GM23338 (cell line): ENCODE measurements around the gene BEND7. TPM values are rescaled to one million over a fixed set of nuclear protein-coding genes. Genes with fewer than 3 reads are reported as not detected.

ENCODE experiments used
- ATAC-seq: fragments of 200-7000 bp; cut with Tn5 transposase; 3 replicates; pipeline ENCODE4 v1.9.1; 2020
- DNase-seq: peaks from one replicate; pipeline ENCODE4 v3.0.0-alpha.2; 2015; ENCODE audit warnings: low spot score
- H2AFZ ChIP-seq: fragments of 200-600 bp; sonication (generic); 2 replicates; pipeline ENCODE4 v1.8.0; 2016; ENCODE audit warnings: antibody characterized with exemption, mild to moderate bottlenecking, moderate library complexity
- H3F3A ChIP-seq: fragments of 200-600 bp; sonication (generic); replicated peaks from 2 replicates; pipeline ENCODE4 v1.8.0; 2017; ENCODE audit warnings: antibody characterized with exemption, mixed run types, low read depth
- H3K27ac ChIP-seq: fragments of 200-600 bp; sonication (generic); 2 replicates; pipeline ENCODE4 v1.6.1; 2016; ENCODE audit warnings: low read depth
- H3K27me3 ChIP-seq: fragments of 200-600 bp; sonication (generic); 2 replicates; pipeline ENCODE4 v1.8.0; 2016; ENCODE audit warnings: mild to moderate bottlenecking, mixed run types, moderate library complexity; ENCODE audit not compliant: insufficient read depth
- H3K36me3 ChIP-seq: fragments of 200-600 bp; sonication (generic); 2 replicates; pipeline ENCODE4 v1.8.0; 2016; ENCODE audit warnings: mild to moderate bottlenecking; ENCODE audit not compliant: insufficient read depth
- H3K4me1 ChIP-seq: fragments of 200-600 bp; sonication (generic); 2 replicates; pipeline ENCODE4 v1.8.0; 2016; ENCODE audit warnings: mild to moderate bottlenecking, moderate library complexity; ENCODE audit not compliant: insufficient read depth
- H3K4me2 ChIP-seq: fragments of 200-600 bp; sonication (generic); 2 replicates; pipeline ENCODE4 v1.7.1; 2017; ENCODE audit warnings: mixed run types
- H3K4me3 ChIP-seq: fragments of 200-600 bp; sonication (generic); 2 replicates; pipeline ENCODE4 v1.6.1; 2016; ENCODE audit warnings: mixed run types
- H3K79me2 ChIP-seq: fragments of 200-600 bp; sonication (generic); replicated peaks from 2 replicates; pipeline ENCODE4 v1.8.0; 2017; ENCODE audit warnings: mild to moderate bottlenecking; ENCODE audit not compliant: insufficient read depth
- H3K9me2 ChIP-seq: fragments of 200-600 bp; sonication (generic); 2 replicates; pipeline ENCODE4 v1.8.0; 2017; ENCODE audit not compliant: insufficient read depth
- H4K20me1 ChIP-seq: fragments of 200-600 bp; sonication (generic); replicated peaks from 2 replicates; pipeline ENCODE4 v1.8.0; 2017; ENCODE audit warnings: mild to moderate bottlenecking; ENCODE audit not compliant: insufficient read depth
- H3K27ac Mint-ChIP-seq: 2 replicates; pipeline ENCODE4 v1.8.0; 2020; ENCODE audit warnings: inconsistent platforms, mild to moderate bottlenecking, moderate library complexity, mixed read lengths
- H3K27me3 Mint-ChIP-seq: 3 replicates; pipeline ENCODE4 v1.8.0; 2022; ENCODE audit warnings: low read depth, mild to moderate bottlenecking, moderate library complexity, mixed read lengths, inconsistent platforms; ENCODE audit not compliant: insufficient read depth, poor library complexity
- H3K36me3 Mint-ChIP-seq: 3 replicates; pipeline ENCODE4 v1.8.0; 2021; ENCODE audit warnings: low read depth, mild to moderate bottlenecking, inconsistent platforms, moderate library complexity, mixed read lengths
- H3K4me1 Mint-ChIP-seq: 3 replicates; pipeline ENCODE4 v1.8.0; 2020; ENCODE audit warnings: mild to moderate bottlenecking, inconsistent platforms, mixed read lengths
- H3K4me3 Mint-ChIP-seq: 3 replicates; pipeline ENCODE4 v1.8.0; 2021; ENCODE audit warnings: moderate library complexity, mild to moderate bottlenecking, inconsistent platforms, mixed read lengths
- H3K9me3 Mint-ChIP-seq: 3 replicates; pipeline ENCODE4 v1.8.0; 2020; ENCODE audit warnings: moderate library complexity, mild to moderate bottlenecking, inconsistent platforms, mixed read lengths
- CREB1 ChIP-seq: fragments of 250-450 bp; sonication (Bioruptor Pico); IDR thresholded peaks from 2 replicates; pipeline ENCODE4 v1.5.0; 2020; ENCODE audit warnings: low read depth, mild to moderate bottlenecking, moderate library complexity
- EZH2 ChIP-seq: fragments of 200-600 bp; sonication (generic); IDR thresholded peaks from one replicate; pipeline ENCODE4 v1.8.0; 2017; ENCODE audit warnings: antibody characterized with exemption, mild to moderate bottlenecking, low read depth; ENCODE audit not compliant: unreplicated experiment
- EZH2phosphoT487 ChIP-seq: fragments of 200-600 bp; sonication (generic); IDR thresholded peaks from one replicate; pipeline ENCODE4 v1.8.1; 2018; ENCODE audit warnings: antibody characterized with exemption; ENCODE audit not compliant: unreplicated experiment
- JUNB ChIP-seq: IDR thresholded peaks from one replicate; pipeline ENCODE4 v1.6.1; 2016; ENCODE audit warnings: antibody characterized with exemption; ENCODE audit not compliant: unreplicated experiment
- NANOG ChIP-seq: IDR thresholded peaks from 2 replicates; pipeline ENCODE4 v1.6.1; 2016; ENCODE audit warnings: antibody characterized with exemption, borderline replicate concordance
- POLR2AphosphoS5 ChIP-seq: IDR thresholded peaks from 2 replicates; pipeline ENCODE4 v1.6.1; 2016; ENCODE audit warnings: antibody characterized with exemption, low read depth
- REST ChIP-seq: IDR thresholded peaks from one replicate; pipeline ENCODE4 v1.6.1; 2018; ENCODE audit warnings: antibody characterized with exemption; ENCODE audit not compliant: unreplicated experiment
- STAT1 ChIP-seq: IDR thresholded peaks from one replicate; pipeline ENCODE4 v1.6.1; 2016; ENCODE audit warnings: antibody characterized with exemption; ENCODE audit not compliant: unreplicated experiment
- ZNF114 ChIP-seq: fragments of 250-450 bp; sonication (Bioruptor Pico); IDR thresholded peaks from 2 replicates; pipeline ENCODE4 v1.5.0; 2020; ENCODE audit warnings: mild to moderate bottlenecking, moderate library complexity
- ZNF331 ChIP-seq: fragments of 250-450 bp; sonication (Bioruptor Pico); IDR thresholded peaks from 2 replicates; pipeline ENCODE4 v1.5.0; 2020; ENCODE audit warnings: low read depth, mild to moderate bottlenecking, moderate library complexity
- ZNF462 ChIP-seq: fragments of 250-450 bp; sonication (Bioruptor Pico); IDR thresholded peaks from 2 replicates; pipeline ENCODE4 v1.5.0; 2020; ENCODE audit warnings: mild to moderate bottlenecking, moderate library complexity
- polyA plus RNA-seq: library from polyadenylated mRNA; unstranded; fragments of >200 nt; fragmentation: Nextera tagmentation; extraction: Ambion mirVana; gene quantifications from 2 replicates; pipeline ENCODE4 v1.2.1, GENCODE V29; 2016
- total RNA-seq: library from RNA; depleted of rRNA; stranded (reverse); fragments of >200 nt; shearing (Covaris generic); gene quantifications from 2 replicates; pipeline ENCODE4 v1.2.3, GENCODE V29; 2014
- TF ChIP-seq, protein P1 (sequence below), 2 experiments: fragments of 200-600 bp in 1 of 2; sonication (generic) in 1 of 2; conservative IDR thresholded peaks; 2 replicates each; pipeline versions ENCODE4 v1.5.1 to v1.6.1; 2016 to 2017; ENCODE audit warnings: antibody characterized with exemption in 2 of 2, low read depth in 2 of 2, mild to moderate bottlenecking in 2 of 2, moderate library complexity in 1 of 2

The BEND7 gene
- total and polyA plus RNA-seq, 2 experiments from 2014 or later: 3.1 to 9.6 TPM

DNA sequence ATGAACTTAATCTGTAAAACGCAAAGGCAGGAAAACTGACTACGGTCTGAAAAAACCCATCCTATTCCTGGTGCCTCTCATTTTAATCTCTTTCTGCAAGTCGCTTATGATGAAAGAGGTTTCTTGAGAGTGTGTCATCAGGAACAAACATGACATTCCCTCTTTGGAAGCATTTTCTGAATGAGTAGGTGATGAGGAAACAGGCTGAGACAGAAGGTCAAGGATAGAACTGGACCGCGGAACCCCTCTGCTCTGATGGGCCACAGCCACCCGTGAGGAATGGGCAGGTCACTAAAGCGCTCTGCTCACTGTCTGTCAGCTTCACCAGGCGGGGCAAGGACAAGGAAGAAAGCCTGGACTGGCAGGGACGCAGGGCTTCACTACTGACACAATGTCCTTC lies 28.6 kb downstream of the BEND7 start (continued):
- TF ChIP-seq ZNF462 (CRISPR knock-in tag) (no peak), STAT1 (no peak), NANOG (no peak), CREB1 (CRISPR knock-in tag) (no peak)
- TF ChIP-seq, protein P1, sequence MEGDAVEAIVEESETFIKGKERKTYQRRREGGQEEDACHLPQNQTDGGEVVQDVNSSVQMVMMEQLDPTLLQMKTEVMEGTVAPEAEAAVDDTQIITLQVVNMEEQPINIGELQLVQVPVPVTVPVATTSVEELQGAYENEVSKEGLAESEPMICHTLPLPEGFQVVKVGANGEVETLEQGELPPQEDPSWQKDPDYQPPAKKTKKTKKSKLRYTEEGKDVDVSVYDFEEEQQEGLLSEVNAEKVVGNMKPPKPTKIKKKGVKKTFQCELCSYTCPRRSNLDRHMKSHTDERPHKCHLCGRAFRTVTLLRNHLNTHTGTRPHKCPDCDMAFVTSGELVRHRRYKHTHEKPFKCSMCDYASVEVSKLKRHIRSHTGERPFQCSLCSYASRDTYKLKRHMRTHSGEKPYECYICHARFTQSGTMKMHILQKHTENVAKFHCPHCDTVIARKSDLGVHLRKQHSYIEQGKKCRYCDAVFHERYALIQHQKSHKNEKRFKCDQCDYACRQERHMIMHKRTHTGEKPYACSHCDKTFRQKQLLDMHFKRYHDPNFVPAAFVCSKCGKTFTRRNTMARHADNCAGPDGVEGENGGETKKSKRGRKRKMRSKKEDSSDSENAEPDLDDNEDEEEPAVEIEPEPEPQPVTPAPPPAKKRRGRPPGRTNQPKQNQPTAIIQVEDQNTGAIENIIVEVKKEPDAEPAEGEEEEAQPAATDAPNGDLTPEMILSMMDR (conservative IDR thresholded peaks at IDR 0.05; ENCODE audit: low read depth in 2 of 2): no peak

GRCh38 chr10:13499150-13499549 lies 29.7 kb downstream of the BEND7 start:
- Histone ChIP-seq H3K4me1 (no peaks in the 10 kb centered on the region), H3K27me3 (no peaks in the 10 kb centered on the region), H2AFZ (no peak overlapping the region), H3K4me3 (no peak overlapping the region), H3K4me2 (no peak overlapping the region), H4K20me1 (no peaks in the 10 kb centered on the region), H3K36me3 (no peaks in the 10 kb centered on the region), H3K79me2 (no peaks in the 10 kb centered on the region), H3F3A (no peaks in the 10 kb centered on the region), H3K9me2 (no peaks in the 10 kb centered on the region), H3K27ac (no peak overlapping the region)
- no peak for DNase-seq
- no peak overlapping the region for H3K4me3 Mint-ChIP-seq
- H3K27ac Mint-ChIP-seq: no peak overlapping the region
- H3K36me3 Mint-ChIP-seq: no peaks in the 10 kb centered on the region
- H3K9me3 Mint-ChIP-seq: no peaks in the 10 kb centered on the region
- peaks cover 2% of the 10 kb centered on the region; the same call in 2 of the 3 replicates for H3K4me1 Mint-ChIP-seq
- no peak for ATAC-seq
- no peak for TF ChIP-seq EZH2
- TF ChIP-seq NANOG: no peak
- TF ChIP-seq EZH2phosphoT487: no peak
- no peak for TF ChIP-seq ZNF114 (CRISPR knock-in tag)
- no peak for TF ChIP-seq POLR2AphosphoS5
- no peak for TF ChIP-seq ZNF331 (CRISPR knock-in tag)
- TF ChIP-seq CREB1 (CRISPR knock-in tag): no peak
- no peak for TF ChIP-seq JUNB
- no peak for TF ChIP-seq REST
- no peak for TF ChIP-seq STAT1
- TF ChIP-seq, protein P1 (conservative IDR thresholded peaks at IDR 0.05; ENCODE audit: low read depth in 2 of 2): no peak
- H3K27me3 Mint-ChIP-seq: peaks cover 9% of the 10 kb centered on the region
